HG03066 (cell line): ENCODE results near the gene AKNA.

Source experiments
- ATAC-seq: cut with Tn5 transposase; IDR thresholded peaks from one replicate; pipeline ENCODE4 v1.9.1; 2021; ENCODE audit warnings: low read depth; ENCODE audit not compliant: unreplicated experiment

Gene AKNA

DNA sequence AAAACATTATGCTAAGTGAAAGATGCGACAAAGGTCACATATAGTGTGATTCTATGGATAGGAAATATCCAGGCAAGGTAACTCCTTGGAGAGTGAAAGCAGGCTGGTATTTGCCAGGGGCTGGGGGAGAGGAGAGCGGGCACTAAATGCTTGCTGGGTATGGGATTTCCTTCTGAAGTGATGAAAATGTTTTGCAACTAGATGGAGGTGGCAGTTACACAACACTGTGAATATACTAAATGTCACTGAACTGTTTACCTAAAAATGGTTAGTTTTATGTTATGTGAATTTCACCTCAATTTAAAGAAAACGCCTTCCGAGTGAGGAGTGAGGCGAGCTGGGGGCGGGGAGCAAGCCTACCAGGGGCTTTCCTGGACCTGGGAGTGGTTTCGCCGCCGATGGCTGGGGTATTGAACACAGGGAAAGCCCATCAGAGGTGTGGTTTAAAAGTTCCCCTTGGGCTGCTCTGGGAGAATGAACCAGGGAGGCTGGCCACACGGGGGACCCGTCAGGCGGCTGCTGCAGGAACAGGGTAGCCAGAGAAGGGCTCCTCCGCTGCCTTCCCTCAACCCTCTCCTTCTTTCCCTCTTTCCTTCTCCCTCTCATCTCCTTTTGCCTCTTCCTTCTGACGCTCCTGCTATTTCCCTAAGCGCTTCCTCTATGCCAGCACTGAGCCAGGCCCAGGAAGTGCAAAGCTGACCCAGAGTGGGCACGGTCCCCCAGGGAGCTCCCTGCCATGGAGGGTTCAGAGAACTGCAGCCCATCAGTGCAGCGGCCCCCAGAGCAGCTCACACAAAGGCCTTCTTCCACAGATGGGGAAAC lies 4.9 kb downstream of the AKNA start:
- no peak for ATAC-seq

DNA sequence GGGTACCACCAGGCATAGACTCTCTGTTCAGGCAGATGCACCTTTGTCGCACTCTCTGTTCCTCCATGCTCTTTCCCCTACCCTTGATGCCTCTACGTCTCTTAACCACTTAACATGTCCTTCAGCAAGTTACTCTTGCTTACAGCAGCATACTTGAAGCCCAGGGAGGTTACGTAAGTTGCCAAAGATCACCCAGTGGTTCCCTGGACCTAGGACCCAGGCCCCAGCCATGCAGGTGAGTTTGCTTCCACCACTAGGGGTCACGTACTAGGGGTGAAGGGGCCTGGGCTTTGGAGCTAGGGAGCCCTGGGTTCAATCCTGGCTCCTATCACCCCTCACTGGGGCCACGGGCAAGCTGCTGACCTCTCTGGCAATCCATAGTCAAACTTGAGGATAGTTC lies 8.9 kb downstream of the AKNA start:
- no peak for ATAC-seq

DNA sequence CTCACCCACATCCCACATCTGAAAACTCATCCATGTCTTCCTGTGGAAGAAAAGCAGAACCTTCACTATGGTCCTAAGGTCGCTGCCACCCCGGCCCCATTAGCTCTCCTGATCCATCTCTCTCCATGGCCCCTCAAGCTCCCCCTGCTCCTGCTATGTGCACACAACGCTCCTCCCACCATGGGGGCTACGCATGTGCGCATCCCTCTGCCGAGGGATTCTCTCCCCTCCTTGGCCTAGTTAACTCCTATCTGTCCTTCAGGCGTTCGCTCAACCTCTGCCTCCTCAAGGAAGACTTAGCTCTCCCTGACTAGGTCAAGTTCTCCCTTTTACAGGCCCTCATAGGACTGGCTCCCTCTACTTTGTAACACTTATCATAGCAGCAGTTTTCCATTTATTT lies 9.8 kb downstream of the AKNA start:
- no peak for ATAC-seq

GRCh38 chr9:114376586-114377445 lies 11.0 kb downstream of the AKNA start:
- no peak for ATAC-seq

DNA sequence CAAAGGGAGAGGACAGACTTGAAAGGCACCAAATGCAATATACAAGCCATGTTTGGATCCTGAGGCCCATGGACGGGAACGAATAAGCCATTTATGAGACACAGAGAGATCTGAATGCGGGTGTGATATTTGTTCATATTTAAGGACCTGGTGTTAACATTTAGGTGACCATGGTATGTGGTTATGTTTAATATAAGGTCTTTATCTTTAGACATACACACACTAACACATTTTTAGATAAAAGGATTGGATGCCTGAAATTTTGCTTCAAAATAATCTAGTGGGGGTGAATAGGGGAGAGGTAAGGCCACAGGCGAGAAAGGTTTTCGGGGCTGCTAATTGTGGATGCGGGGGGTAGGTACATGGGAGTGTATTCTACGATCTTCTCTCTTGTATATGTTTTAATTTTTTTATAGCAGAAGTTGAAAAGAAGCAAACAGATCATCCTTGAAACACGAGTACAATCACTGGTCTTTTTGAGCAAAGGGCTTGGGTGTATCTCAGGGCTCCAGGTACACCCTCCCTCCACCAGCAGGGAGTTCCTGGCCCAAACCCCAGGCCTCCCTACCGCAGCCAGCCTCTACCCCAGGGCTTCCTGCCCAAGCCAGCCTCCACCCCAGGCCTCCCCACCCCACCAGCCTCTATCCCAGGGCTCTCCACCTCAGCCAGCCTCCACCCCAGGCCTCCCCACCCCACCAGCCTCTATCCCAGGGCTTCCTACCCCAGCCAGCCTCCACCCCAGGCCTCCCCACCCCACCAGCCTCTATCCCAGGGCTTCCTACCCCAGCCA lies 12.2 kb downstream of the AKNA start:
- no peak for ATAC-seq

- no peak for ATAC-seq
Measured at GRCh38 chr9:114374936-114375335, 12.8 kb downstream of the AKNA start.

GRCh38 chr9:114373960-114374730 lies 13.6 kb downstream of the AKNA start:
- ATAC-seq = no peak

DNA sequence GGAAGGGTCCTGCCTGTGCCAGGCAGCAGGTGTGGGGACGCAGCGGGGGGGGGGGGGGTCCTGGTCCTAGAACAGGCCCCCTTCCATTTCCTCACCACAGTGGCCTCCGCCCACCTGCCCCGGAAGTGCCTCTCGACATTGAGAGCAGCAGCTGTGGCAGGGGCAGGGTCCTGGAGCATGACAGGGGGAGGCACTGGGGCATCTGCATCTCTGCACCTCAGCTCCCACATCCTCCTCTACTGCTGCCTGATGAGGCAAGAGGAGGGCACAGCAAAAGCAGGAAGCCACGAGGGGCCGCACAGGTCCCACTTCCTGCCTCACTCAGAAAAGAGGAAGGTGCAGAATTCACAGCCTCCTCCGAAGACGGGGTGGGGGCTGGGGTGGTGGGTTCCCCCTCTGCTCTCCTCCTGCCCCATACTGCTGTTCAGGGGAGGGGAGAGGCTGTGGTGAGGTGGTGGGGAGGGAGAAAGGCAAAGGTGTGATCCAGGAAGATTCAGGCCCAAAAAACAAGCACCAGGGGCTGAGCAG lies 14.8 kb downstream of the AKNA start:
- peak; percentile 91 for ATAC-seq

- ATAC-seq = peak; percentile 35
Measured at GRCh38 chr9:114371973-114372917, 15.5 kb downstream of the AKNA start.

GRCh38 chr9:114371343-114371944 lies 16.3 kb downstream of the AKNA start:
- ATAC-seq = no peak

GRCh38 chr9:114370968-114371320 lies 16.8 kb downstream of the AKNA start:
- ATAC-seq = no peak

DNA sequence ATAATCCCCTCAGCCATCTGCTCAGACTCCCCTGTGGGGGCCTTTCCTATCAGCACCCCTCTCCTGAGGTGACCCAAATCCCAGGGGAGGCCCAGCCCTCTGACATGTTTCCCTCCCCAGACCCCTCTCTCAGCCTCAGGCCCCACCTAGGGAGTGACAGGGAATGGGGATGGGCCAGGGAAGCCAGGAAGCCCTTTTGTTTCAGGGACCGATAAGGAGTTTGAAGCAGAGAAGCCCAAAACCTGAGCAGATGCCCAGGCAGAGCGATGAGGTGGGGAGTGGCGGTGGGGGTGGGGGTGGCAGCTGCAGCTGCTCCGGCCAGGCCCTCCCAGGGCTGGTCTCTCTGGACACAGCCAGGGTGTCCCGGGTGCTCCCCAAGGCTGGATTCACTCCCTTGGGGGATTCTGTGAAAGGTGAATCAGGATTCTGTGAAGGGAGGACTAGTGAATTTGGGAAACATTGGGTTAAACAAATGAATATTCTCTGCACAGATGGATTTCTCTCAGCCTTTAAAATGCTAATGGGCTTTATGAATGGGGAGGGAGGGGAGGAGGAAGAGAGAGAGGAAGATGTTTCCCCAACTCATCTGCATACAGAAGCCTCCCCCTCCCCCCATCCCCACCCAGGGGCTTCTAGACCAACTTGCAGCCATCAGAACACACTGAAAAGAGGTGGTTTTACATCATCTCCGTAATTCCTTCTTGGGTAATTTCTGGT lies 17.4 kb downstream of the AKNA start:
- ATAC-seq = no peak

- no peak for ATAC-seq
Measured at GRCh38 chr9:114369216-114370130, 18.3 kb downstream of the AKNA start.

- no peak for ATAC-seq
Measured at GRCh38 chr9:114367772-114368569, 19.8 kb downstream of the AKNA start.

DNA sequence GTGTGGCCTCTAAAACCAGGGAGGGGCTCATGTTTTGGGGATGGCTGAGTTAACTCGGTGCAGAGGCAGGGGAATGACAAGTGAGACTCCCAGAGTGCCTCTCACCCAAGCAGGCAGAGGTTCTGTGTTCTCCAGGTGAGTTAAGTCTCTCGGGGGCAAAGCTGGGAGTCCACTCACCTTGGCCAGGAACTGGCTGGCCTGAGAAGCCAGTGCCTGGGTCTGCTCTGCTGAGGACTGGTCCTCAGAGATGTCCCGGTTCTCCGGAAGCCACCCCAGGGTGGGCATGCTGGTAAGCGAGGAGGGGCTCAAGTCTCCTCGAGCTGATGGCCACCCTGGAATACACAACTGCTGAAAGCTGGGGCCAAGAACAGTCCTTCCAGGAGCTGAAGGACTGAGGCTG lies 20.4 kb downstream of the AKNA start:
- no peak for ATAC-seq
